ENCODE data around the gene ADGRG6. TPM values are rescaled to one million over a fixed set of nuclear protein-coding genes. Genes with fewer than 3 reads are reported as not detected.

Gene ADGRG6
- total and polyA plus RNA-seq, 2 donors (not counting 3 experiments of a cell fraction or from before 2014, with no cell fraction given), result 99.3 to 166 TPM

- no TSS peak for BruUV-seq (replicated peaks)
- no peak for DNase-seq (ENCODE audit: low read depth, low spot score)
- Histone ChIP-seq H3K27ac (ENCODE audit: insufficient read depth, low read depth, low read length) (no peak overlapping the region), H3K36me3 (ENCODE audit: control insufficient read depth in 2 of 2, extremely low read depth in 1 of 2, insufficient read depth in 2 of 2, low read length in 2 of 2) (no peaks in the 10 kb centered on the region), H2AFZ (ENCODE audit: low read depth, low read length) (no peak overlapping the region), H3K4me3 (replicated peaks in 1 of 3; ENCODE audit: insufficient read depth in 1 of 3, low read depth in 1 of 3, low read length in 3 of 3) (no peak overlapping the region), H3K9me3 (replicated peaks; ENCODE audit: control insufficient read depth, insufficient read depth, low read length) (no peaks in the 10 kb centered on the region), H3K27me3 (ENCODE audit: control insufficient read depth in 2 of 2, insufficient read depth in 2 of 2, low read length in 2 of 2) (no peaks in the 10 kb centered on the region), H3K4me2 (ENCODE audit: insufficient read depth, low read length) (no peak overlapping the region), H4K20me1 (replicated peaks; ENCODE audit: control insufficient read depth, extremely low read depth, insufficient read depth, low read length) (no peaks in the 10 kb centered on the region), H3K4me1 (ENCODE audit: control insufficient read depth, extremely low read depth, insufficient read depth, low read length) (no peaks in the 10 kb centered on the region), H3K9ac (replicated peaks; ENCODE audit: extremely low read depth, insufficient read depth, low read length) (no peak overlapping the region), H3K9me1 (replicated peaks; ENCODE audit: control insufficient read depth, extremely low read depth, insufficient read depth, low read length) (no peaks in the 10 kb centered on the region), H3K79me2 (ENCODE audit: control insufficient read depth, insufficient read depth, low read length) (no peaks in the 10 kb centered on the region)
- intact Hi-C loops (cut with micrococcal nuclease), result no loop called here
- CTCF ChIA-PET, result no interaction called here
- FAIRE-seq, result no peak
- no peak for TF ChIP-seq POLR2A (IDR thresholded peaks at IDR 0.05; ENCODE audit: low read depth, low read length)
- TF ChIP-seq CTCF (IDR thresholded peaks at IDR 0.05; ENCODE audit: extremely low read depth in 1 of 2, insufficient read depth in 1 of 2, low read depth in 1 of 2, low read length in 2 of 2), result no peak
- no peak for TF ChIP-seq EZH2 (IDR thresholded peaks at IDR 0.05; ENCODE audit: borderline replicate concordance, low read depth, low read length, severe bottlenecking)
- no peak for TF ChIP-seq MYC (IDR thresholded peaks at IDR 0.05; ENCODE audit: low read depth, low read length)
- no peak for TF ChIP-seq GATA2 (IDR thresholded peaks at IDR 0.05; ENCODE audit: insufficient read depth, insufficient read length, low read depth, low read length)
- TF ChIP-seq POLR2AphosphoS5 (IDR thresholded peaks at IDR 0.05; ENCODE audit: insufficient read depth, low read depth, low read length), result no peak
- TF ChIP-seq, protein P1, sequence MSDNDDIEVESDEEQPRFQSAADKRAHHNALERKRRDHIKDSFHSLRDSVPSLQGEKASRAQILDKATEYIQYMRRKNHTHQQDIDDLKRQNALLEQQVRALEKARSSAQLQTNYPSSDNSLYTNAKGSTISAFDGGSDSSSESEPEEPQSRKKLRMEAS (IDR thresholded peaks at IDR 0.05; ENCODE audit: insufficient read depth, insufficient read length), result no peak
- no peak for TF ChIP-seq JUN (IDR thresholded peaks at IDR 0.05; ENCODE audit: borderline replicate concordance, insufficient read depth, insufficient read length, low read depth)
- no peak for TF ChIP-seq FOS (IDR thresholded peaks at IDR 0.05; ENCODE audit: borderline replicate concordance, insufficient read depth, low read length)
- dilution Hi-C loops (cut with MboI; ENCODE audit: extremely low pct_ligation_motif_present, low sequenced_read_pairs), result no loop called here
- POLR2A ChIA-PET, result no interaction called here
Measured at GRCh38 chr6:142271476-142271875, 30.3 kb upstream of the ADGRG6 start.

Data from endothelial cell of umbilical vein (primary cell).